Heart left ventricle (tissue), 13 donors: ENCODE measurements around the gene TUT4.

Experiments
- CTCF ChIP-seq, 12 donors: fragments of 200-600 bp; sonication (generic) in 4 of 12; IDR thresholded peaks; one replicate each; pipeline versions ENCODE4 v1.5.0 to v1.8.0; 2018 to 2022; ENCODE audit warnings: antibody characterized with exemption in 12 of 12, mild to moderate bottlenecking in 5 of 12
- POLR2A ChIP-seq, 2 donors: fragments of 450-650 bp; IDR thresholded peaks; one replicate each; pipeline ENCODE4 v1.6.1; 2017; ENCODE audit warnings: antibody characterized with exemption in 2 of 2, mild to moderate bottlenecking in 2 of 2, moderate library complexity in 2 of 2
- donor health status: ischemic (EF 13 %, LVEDD 7.1; RV severe dilation, severe dysfunction).
- donor health status: DM: no; HTN: yes; CAD: no.
- donor health status: DM: no; HTN: no; CAD: no.
- donor health status: ischemic (EF 25% LVEDD 6.9; RV normal size, moderate dysfunction).
- donor health status: ischemic (EF 25% LVEDD 5.7; RV mildly dilated, moderate dysfunction).
- donor health status: ischemic (EF 35%, LVEDD 5.7; RV mildly dilated, moderate dysfunction).
- donor health status: nonischemic (EF 11% LVEDD 7.7; RV severe dilation, severe dysfunction).
- donor health status: DM: yes; HTN: yes; CAD: no.
- donor health status: PGD.
- donor health status: ischemic (EF 29% LVEDD 5.4; RV normal size, mild dysfunction).
- donor health status: nonischemic (EF 23%, LVEDD 6.1; RV moderate dilation, normal function).

DNA sequence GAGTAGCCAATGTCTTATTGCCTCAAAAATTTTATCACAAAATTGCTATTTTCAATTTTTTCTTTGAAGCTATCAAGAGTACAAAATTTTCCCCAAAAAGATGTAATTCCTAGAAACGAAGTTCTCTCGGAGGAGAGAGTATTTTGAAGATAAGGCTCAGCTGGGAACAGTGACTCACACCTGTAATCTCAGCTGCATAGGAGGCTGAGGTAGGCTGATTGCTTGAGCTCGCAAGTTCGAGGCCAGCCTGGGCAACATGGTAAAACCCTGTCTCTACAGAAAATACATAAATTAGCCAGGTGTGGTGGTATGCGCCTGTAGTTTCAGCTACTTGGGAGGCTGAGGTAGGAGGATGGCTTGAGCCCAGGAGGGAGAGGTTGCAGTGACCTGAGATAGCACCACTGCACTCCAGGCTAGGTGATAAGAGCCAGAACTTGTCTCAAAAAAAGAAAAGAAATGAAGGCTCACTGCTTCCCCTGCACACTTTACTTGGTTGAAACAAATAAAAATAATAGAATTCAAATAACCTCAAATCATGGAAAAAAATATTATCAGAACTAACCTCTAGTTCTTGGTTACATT lies 22.2 kb downstream of the TUT4 start:
- TF ChIP-seq CTCF (IDR thresholded peaks at IDR 0.05) (no peak), POLR2A (IDR thresholded peaks at IDR 0.05) (no peak)
